HCT116 (cell line): ENCODE results near the gene HS6ST1. TPM values are rescaled to one million over a fixed set of nuclear protein-coding genes. Genes with fewer than 3 reads are reported as not detected.

Experiments used
- ATAC-seq: fragments of 200-7000 bp; cut with Tn5 transposase; 2 replicates; pipeline ENCODE4 v1.9.1; 2020; ENCODE audit warnings: mild to moderate bottlenecking, moderate library complexity
- BruUV-seq: library from RNA; stranded (reverse); fragments of 400-500 nt; replicated peaks from 2 replicates; lab custom pipeline; 2021; lab: Mats Ljungman, UMichigan
- CTCF ChIA-PET: fragments of 300-600 bp; sonication (Branson Sonifier 250); formaldehyde crosslinking; loops from one replicate; lab custom pipeline; 2021; ENCODE audit warnings: antibody characterized with exemption; lab: Charles Lee
- POLR2A ChIA-PET: fragments of 300-600, 350-600 bp; sonication (Branson Sonifier 250); formaldehyde crosslinking; loops from one replicate; lab custom pipeline; 2021; ENCODE audit warnings: antibody characterized with exemption; lab: Charles Lee
- RAD21 ChIA-PET, 2 experiments: fragments of 300-600 bp; sonication (Branson Sonifier 250); formaldehyde crosslinking; loops; one replicate each; lab custom pipeline; 2023; ENCODE audit warnings: low total read pairs in 2 of 2; ENCODE audit not compliant: uncharacterized antibody in 2 of 2, unreplicated experiment in 2 of 2, low non-redundant PET in 1 of 2; lab: Charles Lee
- DNase-seq: peaks from one replicate; pipeline ENCODE4 v3.0.0-alpha.2; 2010; ENCODE audit warnings: low read depth, low spot score
- H2AFZ ChIP-seq: fragments of 200-600 bp; shearing (Covaris generic), sonication (generic); 2 replicates; pipeline ENCODE4 v1.6.1; 2017; ENCODE audit warnings: low read depth, mixed run types, mixed read lengths, antibody characterized with exemption, low read length; ENCODE audit not compliant: poor library complexity, severe bottlenecking
- H3K27ac ChIP-seq: 2 replicates; pipeline ENCODE4 v1.5.1; 2012; ENCODE audit warnings: low read depth, low read length
- H3K27me3 ChIP-seq: fragments of 200-600 bp; sonication (generic); 2 replicates; pipeline ENCODE4 v1.6.1; 2016; ENCODE audit warnings: mixed run types, low read length, mixed read lengths; ENCODE audit not compliant: insufficient read depth
- H3K36me3 ChIP-seq, 2 experiments: fragments of 200-500 bp in 1 of 2; fragments of 200-600 bp in 1 of 2; sonication (Bioruptor generic) in 1 of 2; sonication (generic) in 1 of 2; 2 replicates each; pipeline versions ENCODE4 v1.5.1 to v1.6.1; 2014 to 2016; ENCODE audit warnings: low read length in 2 of 2, inconsistent platforms in 1 of 2, mixed read lengths in 1 of 2, mixed run types in 1 of 2; ENCODE audit not compliant: insufficient read depth in 2 of 2, control insufficient read depth in 1 of 2
- H3K4me1 ChIP-seq, 2 experiments: fragments of 200-600 bp in 1 of 2; sonication (generic) in 1 of 2; 2 replicates each; pipeline versions ENCODE4 v1.5.1 to v1.6.1; 2012 to 2017; ENCODE audit warnings: low read length in 2 of 2, inconsistent platforms in 1 of 2, mild to moderate bottlenecking in 1 of 2, mixed read lengths in 1 of 2, mixed run types in 1 of 2, moderate library complexity in 1 of 2; ENCODE audit not compliant: insufficient read depth in 2 of 2, control insufficient read depth in 1 of 2
- H3K4me2 ChIP-seq: fragments of 200-600 bp; sonication (generic); 2 replicates; pipeline ENCODE4 v1.6.1; 2017; ENCODE audit warnings: mixed run types, low read length, mixed read lengths
- H3K4me3 ChIP-seq, 2 experiments: fragments of 200-600 bp in 1 of 2; sonication (generic) in 1 of 2; replicated peaks in 1 of 2; 2 replicates each; pipeline ENCODE4 v1.5.1; 2011 to 2016; ENCODE audit warnings: low read length in 2 of 2, control low read depth in 1 of 2, low read depth in 1 of 2, mild to moderate bottlenecking in 1 of 2, mixed read lengths in 1 of 2, mixed run types in 1 of 2
- H3K79me2 ChIP-seq: fragments of 200-600 bp; sonication (generic); 2 replicates; pipeline ENCODE4 v1.6.1; 2017; ENCODE audit warnings: mild to moderate bottlenecking, mixed run types, low read length, moderate library complexity, mixed read lengths; ENCODE audit not compliant: insufficient read depth
- H3K9ac ChIP-seq: fragments of 200-600 bp; sonication (generic); 2 replicates; pipeline ENCODE4 v1.6.1; 2016; ENCODE audit warnings: low read length, mixed read lengths
- H3K9me2 ChIP-seq: fragments of 200-600 bp; sonication (generic), shearing (Covaris generic); 2 replicates; pipeline ENCODE4 v1.6.1; 2017; ENCODE audit warnings: mixed run types, mild to moderate bottlenecking, moderate library complexity; ENCODE audit not compliant: insufficient read depth
- H3K9me3 ChIP-seq, 2 experiments: fragments of 200-500 bp in 1 of 2; fragments of 200-600 bp in 1 of 2; sonication (Bioruptor generic) in 1 of 2; sonication (generic) in 1 of 2; 2 replicates each; pipeline ENCODE4 v1.6.1; 2014 to 2017; ENCODE audit warnings: low read length in 2 of 2, mixed read lengths in 2 of 2, inconsistent platforms in 1 of 2, low read depth in 1 of 2, mild to moderate bottlenecking in 1 of 2, mixed run types in 1 of 2, moderate library complexity in 1 of 2; ENCODE audit not compliant: control insufficient read depth in 1 of 2, insufficient read depth in 1 of 2
- H4K20me1 ChIP-seq: fragments of 200-600 bp; sonication (generic), shearing (Covaris generic); 2 replicates; pipeline ENCODE4 v1.6.1; 2017; ENCODE audit warnings: mixed run types, mild to moderate bottlenecking, moderate library complexity; ENCODE audit not compliant: insufficient read depth
- ATF3 ChIP-seq: IDR thresholded peaks from 2 replicates; pipeline ENCODE4 v1.6.1; 2012
- CBX3 ChIP-seq: IDR thresholded peaks from 2 replicates; pipeline ENCODE4 v1.6.1; 2012; ENCODE audit warnings: low read depth
- EZH2phosphoT487 ChIP-seq: fragments of 200-600 bp; IDR thresholded peaks from 2 replicates; pipeline ENCODE4 v1.6.1; 2018; ENCODE audit warnings: antibody characterized with exemption, borderline replicate concordance
- JUND ChIP-seq: IDR thresholded peaks from 2 replicates; pipeline ENCODE4 v1.6.1; 2012
- MAX ChIP-seq: IDR thresholded peaks from 2 replicates; pipeline ENCODE4 v1.6.1; 2012
- POLR2AphosphoS5 ChIP-seq: IDR thresholded peaks from 2 replicates; pipeline ENCODE4 v1.6.1; 2011; ENCODE audit warnings: mild to moderate bottlenecking, low read depth, low read length, moderate library complexity
- RAD21 ChIP-seq: IDR thresholded peaks from 2 replicates; pipeline ENCODE4 v1.6.1; 2012; ENCODE audit warnings: low read depth, mild to moderate bottlenecking
- SIN3A ChIP-seq: IDR thresholded peaks from 2 replicates; pipeline ENCODE4 v1.6.1; 2012; ENCODE audit warnings: low read depth
- SP1 ChIP-seq: IDR thresholded peaks from 2 replicates; pipeline ENCODE4 v1.6.1; 2012; ENCODE audit warnings: low read depth
- SRF ChIP-seq: IDR thresholded peaks from 2 replicates; pipeline ENCODE4 v1.6.1; 2012; ENCODE audit warnings: low read depth
- TCF7L2 ChIP-seq: IDR thresholded peaks from 2 replicates; pipeline ENCODE4 v1.7.0; 2011; ENCODE audit warnings: borderline replicate concordance, inconsistent platforms; ENCODE audit not compliant: insufficient read depth, insufficient read length; ENCODE audit errors: extremely low read depth
- YY1 ChIP-seq: IDR thresholded peaks from 2 replicates; pipeline ENCODE4 v1.6.1; 2011; ENCODE audit warnings: low read length, low read depth, moderate library complexity, mild to moderate bottlenecking; ENCODE audit not compliant: insufficient replicate concordance; ENCODE audit errors: extremely low read depth
- ZBTB33 ChIP-seq: IDR thresholded peaks from 2 replicates; pipeline ENCODE4 v1.6.1; 2011; ENCODE audit warnings: mild to moderate bottlenecking, low read length, moderate library complexity; ENCODE audit not compliant: insufficient replicate concordance; ENCODE audit errors: extremely low read depth
- ZFX ChIP-seq: fragments of 450-650 bp; IDR thresholded peaks from 2 replicates; pipeline ENCODE4 v1.6.1; 2017
- intact Hi-C: fragments of 100-400 bp; cut with micrococcal nuclease; formaldehyde crosslinking; loops from 2 replicates; pipeline ENCODE4 v1.10.0; 2022
- total RNA-seq: library from RNA; stranded (reverse); gene quantifications from one replicate; pipeline ENCODE4 v1.2.1, GENCODE V29; 2021; ENCODE audit not compliant: unreplicated experiment

HS6ST1 gene
- total RNA-seq, 1 experiment from 2014 or later: 35.0 TPM

GRCh38 chr2:128264881-128265607 lies 53.6 kb downstream of the HS6ST1 start:
- ATAC-seq: no peak
- intact Hi-C loops: no loop called here
- H3K4me2 ChIP-seq: no peak overlapping the region
- TF ChIP-seq YY1 (no peak), MAX (no peak), TCF7L2 (no peak), ATF3 (no peak), RAD21 (no peak), JUND (no peak), SRF (no peak), EZH2phosphoT487 (no peak), ZBTB33 (no peak), SP1 (no peak), SIN3A (no peak), CBX3 (no peak), POLR2AphosphoS5 (no peak), ZFX (no peak)
- TF ChIP-seq, all 23 proteins: peak for 0
- no peaks in the 10 kb centered on the region for H3K9me3 ChIP-seq
- no peaks in the 10 kb centered on the region for H4K20me1 ChIP-seq
- no peaks in the 10 kb centered on the region for H3K9me2 ChIP-seq
- CTCF ChIA-PET: no interaction called here
- H3K27me3 ChIP-seq: no peaks in the 10 kb centered on the region
- H3K9ac ChIP-seq: no peak overlapping the region
- no peaks in the 10 kb centered on the region for H3K36me3 ChIP-seq
- DNase-seq: no peak
- H3K27ac ChIP-seq: no peak overlapping the region
- no peak overlapping the region for H3K4me3 ChIP-seq
- H3K79me2 ChIP-seq: no peaks in the 10 kb centered on the region
- H3K4me1 ChIP-seq: peaks cover 0 to 12% of the 10 kb centered on the region in 2 experiments; a peak in 1 of 4 replicates
- no TSS peak for BruUV-seq
- RAD21 ChIA-PET: no interaction called here
- no peak overlapping the region for H2AFZ ChIP-seq
- POLR2A ChIA-PET: no interaction called here
